Loucy (cell line): ENCODE data around the gene SLC15A1.

Experiments
- H2AFZ ChIP-seq: fragments of 200-600 bp; sonication (generic); 2 replicates; pipeline ENCODE4 v1.6.0; 2016; ENCODE audit warnings: antibody characterized with exemption, mild to moderate bottlenecking, low read length, moderate library complexity
- H3F3A ChIP-seq: fragments of 200-600 bp; 2 replicates; pipeline ENCODE4 v1.6.0; 2016; ENCODE audit warnings: antibody characterized with exemption, low read depth, mild to moderate bottlenecking
- H3K27me3 ChIP-seq: fragments of 200-600 bp; sonication (generic); 2 replicates; pipeline ENCODE4 v1.6.1; 2014; ENCODE audit warnings: low read length, mild to moderate bottlenecking; ENCODE audit not compliant: insufficient read depth, poor library complexity, severe bottlenecking
- H3K36me3 ChIP-seq: fragments of 200-600 bp; sonication (generic); 2 replicates; pipeline ENCODE4 v1.6.1; 2016; ENCODE audit warnings: low read length; ENCODE audit not compliant: insufficient read depth
- H3K4me1 ChIP-seq: fragments of 200-600 bp; sonication (generic); 2 replicates; pipeline ENCODE4 v1.5.1; 2014; ENCODE audit warnings: low read length, mild to moderate bottlenecking; ENCODE audit not compliant: insufficient read depth, poor library complexity, severe bottlenecking
- H3K4me2 ChIP-seq: fragments of 200-600 bp; sonication (generic); 2 replicates; pipeline ENCODE4 v1.6.0; 2014; ENCODE audit warnings: antibody characterized with exemption, low read length, low read depth, mild to moderate bottlenecking; ENCODE audit not compliant: poor library complexity, severe bottlenecking
- H3K4me3 ChIP-seq: fragments of 200-600 bp; sonication (generic); 2 replicates; pipeline ENCODE4 v1.5.1; 2014; ENCODE audit warnings: low read length, mild to moderate bottlenecking, mixed read lengths; ENCODE audit not compliant: poor library complexity, severe bottlenecking
- H3K79me2 ChIP-seq: fragments of 200-600 bp; sonication (generic); 2 replicates; pipeline ENCODE4 v1.6.1; 2014; ENCODE audit warnings: low read length; ENCODE audit not compliant: insufficient read depth
- H3K9ac ChIP-seq: fragments of 200-600 bp; sonication (generic); 2 replicates; pipeline ENCODE4 v1.6.0; 2014; ENCODE audit warnings: mild to moderate bottlenecking, low read depth, low read length, moderate library complexity; ENCODE audit not compliant: poor library complexity, severe bottlenecking
- H3K9me2 ChIP-seq: fragments of 200-600 bp; sonication (generic); replicated peaks from 2 replicates; pipeline ENCODE4 v1.6.1; 2016; ENCODE audit warnings: low read depth, low read length, mixed read lengths
- H3K9me3 ChIP-seq: fragments of 200-600 bp; sonication (generic); 2 replicates; pipeline ENCODE4 v1.6.1; 2014; ENCODE audit warnings: mild to moderate bottlenecking, antibody characterized with exemption, low read length, low read depth; ENCODE audit not compliant: insufficient read depth
- H4K20me1 ChIP-seq: fragments of 200-600 bp; sonication (generic); 2 replicates; pipeline ENCODE4 v1.6.0; 2014; ENCODE audit warnings: antibody characterized with exemption, low read length, mild to moderate bottlenecking; ENCODE audit not compliant: insufficient read depth, poor library complexity, severe bottlenecking
- CTCF ChIP-seq: fragments of 200-600 bp; sonication (generic); conservative IDR thresholded peaks from 2 replicates; pipeline ENCODE4 v1.5.1; 2014; ENCODE audit warnings: mild to moderate bottlenecking, antibody characterized with exemption, low read length
- EZH2phosphoT487 ChIP-seq: fragments of 200-600 bp; IDR thresholded peaks from 2 replicates; pipeline ENCODE4 v1.6.1; 2018; ENCODE audit warnings: antibody characterized with exemption, mild to moderate bottlenecking, moderate library complexity, borderline replicate concordance

SLC15A1 gene

GRCh38 chr13:98774776-98775175, 22.3 kb upstream of the SLC15A1 start:
- H3K36me3 ChIP-seq: no peaks in the 10 kb centered on the region
- H3K4me3 ChIP-seq: no peak overlapping the region
- TF ChIP-seq EZH2phosphoT487 (no peak), CTCF (no peak)
- no peaks in the 10 kb centered on the region for H3K9me3 ChIP-seq
- no peak overlapping the region for H3K4me2 ChIP-seq
- H3K9ac ChIP-seq: no peak overlapping the region
- no peaks in the 10 kb centered on the region for H3F3A ChIP-seq
- H3K79me2 ChIP-seq: no peaks in the 10 kb centered on the region
- H3K4me1 ChIP-seq: no peaks in the 10 kb centered on the region
- H4K20me1 ChIP-seq: no peaks in the 10 kb centered on the region
- H3K27me3 ChIP-seq: no peaks in the 10 kb centered on the region
- no peaks in the 10 kb centered on the region for H3K9me2 ChIP-seq
- H2AFZ ChIP-seq: no peak overlapping the region

GRCh38 chr13:98773921-98774320, 21.4 kb upstream of the SLC15A1 start:
- Histone ChIP-seq H2AFZ (no peak overlapping the region), H3K9me3 (no peaks in the 10 kb centered on the region), H3F3A (no peaks in the 10 kb centered on the region), H3K4me3 (no peak overlapping the region), H4K20me1 (no peaks in the 10 kb centered on the region), H3K79me2 (no peaks in the 10 kb centered on the region), H3K9ac (no peak overlapping the region), H3K36me3 (no peaks in the 10 kb centered on the region), H3K4me1 (no peaks in the 10 kb centered on the region), H3K4me2 (no peak overlapping the region), H3K27me3 (no peaks in the 10 kb centered on the region), H3K9me2 (no peaks in the 10 kb centered on the region)
- TF ChIP-seq EZH2phosphoT487 (no peak), CTCF (no peak)

- Histone ChIP-seq H4K20me1 (no peaks in the 10 kb centered on the region), H3K4me2 (no peak overlapping the region), H3K9ac (no peak overlapping the region), H3F3A (no peaks in the 10 kb centered on the region), H3K36me3 (no peaks in the 10 kb centered on the region), H2AFZ (no peak overlapping the region), H3K9me3 (no peaks in the 10 kb centered on the region), H3K9me2 (no peaks in the 10 kb centered on the region), H3K4me3 (no peak overlapping the region), H3K27me3 (no peaks in the 10 kb centered on the region), H3K4me1 (no peaks in the 10 kb centered on the region), H3K79me2 (no peaks in the 10 kb centered on the region)
- TF ChIP-seq CTCF (peak; percentile 33; the same call in 1 of the 2 replicates), EZH2phosphoT487 (no peak)
Observed at GRCh38 chr13:98772794-98773452, 20.5 kb upstream of the SLC15A1 start.
